Measurements from ENCODE around the gene IQSEC2. TPM values are rescaled to one million over a fixed set of nuclear protein-coding genes. Genes with fewer than 3 reads are reported as not detected.

IQSEC2 gene
- total and polyA plus RNA-seq, 7 donors = 8.2 to 63.8 (median 41.5) TPM

- DNase-seq (peak in 1 of 2 donors; percentile 24), ATAC-seq (peak in 2 of 4 donors; percentile 38 to 64)
- Histone ChIP-seq H3K27ac (no peak overlapping the region), H3K36me3 (ENCODE audit: insufficient read depth in 1 of 2, low read depth in 1 of 2) (no peaks in the 10 kb centered on the region), H3K9me3 (no peaks in the 10 kb centered on the region), H3K4me1 (no peaks in the 10 kb centered on the region), H3K27me3 (ENCODE audit: insufficient read depth in 3 of 3, low read length in 2 of 3) (peaks cover 0 to 68% (median 0%) of the 10 kb centered on the region in 3 donors), H3K4me3 (peak overlapping the region; percentile 68)
- TF ChIP-seq CTCF (IDR thresholded peaks at IDR 0.05) = no peak
- 3 to 6% (median 6%) methylated on average over 12 to 32 of the region's 32 CpGs for WGBS, 3 donors
- intact Hi-C loops (cut with DNase I) = loop anchor here in 1 of 2 donors (10.0 kb wide), 1 partner anchor 115 kb away; the partner anchor contains the start of gene HSD17B10
Measured at GRCh38 chrX:53319614-53320542, 38.5 kb upstream of the IQSEC2 start.

- DNase-seq (no peak), ATAC-seq (no peak)
- 55 to 71% (median 69%) methylated on average over 10 of the region's 10 CpGs for WGBS, 3 donors
- Histone ChIP-seq H3K27ac (no peak overlapping the region), H3K27me3 (ENCODE audit: insufficient read depth in 3 of 3, low read length in 2 of 3) (peaks cover 0 to 60% (median 0%) of the 10 kb centered on the region in 3 donors), H3K4me1 (no peaks in the 10 kb centered on the region), H3K36me3 (ENCODE audit: insufficient read depth in 1 of 2, low read depth in 1 of 2) (no peaks in the 10 kb centered on the region), H3K9me3 (no peaks in the 10 kb centered on the region), H3K4me3 (no peak overlapping the region)
- no peak for TF ChIP-seq CTCF (IDR thresholded peaks at IDR 0.05)
- intact Hi-C loops (cut with DNase I) = loop anchor here in 1 of 2 donors (10.0 kb wide), 1 partner anchor 116 kb away; the partner anchor contains the start of gene HSD17B10
Measured at GRCh38 chrX:53318766-53319353, 37.5 kb upstream of the IQSEC2 start.

- no peaks in the 10 kb centered on the region for H3K4me1 ChIP-seq
- no peak overlapping the region for H3K27ac ChIP-seq
- no peaks in the 10 kb centered on the region for H3K9me3 ChIP-seq
- 5 to 7% (median 6%) methylated on average over 4 to 10 of the region's 10 CpGs for WGBS, 3 donors
- DNase-seq = peak; percentile 67 to 82
- peak; percentile 78 for TF ChIP-seq CTCF (IDR thresholded peaks at IDR 0.05)
- intact Hi-C loops (cut with DNase I) = loop anchor here (2.0 to 10.0 kb wide), 2 partner anchors 117 kb away; partner anchors contain the start of gene HSD17B10 (in 2 of the 2)
- H3K4me3 ChIP-seq = no peak overlapping the region
- H3K27me3 ChIP-seq (ENCODE audit: insufficient read depth in 3 of 3, low read length in 2 of 3) = peaks cover 0 to 48% (median 0%) of the 10 kb centered on the region in 3 donors
- no peaks in the 10 kb centered on the region for H3K36me3 ChIP-seq (ENCODE audit: insufficient read depth in 1 of 2, low read depth in 1 of 2)
- ATAC-seq = peak; percentile 76 to 81 (median 78)
Measured at GRCh38 chrX:53317365-53318069, 36.1 kb upstream of the IQSEC2 start.

GRCh38 chrX:53316860-53317237 lies 35.5 kb upstream of the IQSEC2 start:
- ATAC-seq (no peak), DNase-seq (no peak)
- WGBS, 3 donors = 48 to 64% (median 51%) methylated on average over 6 of the region's 6 CpGs
- intact Hi-C loops (cut with DNase I) = loop anchor here (2.0 to 10.0 kb wide), 2 partner anchors 118 kb away; partner anchors contain the start of gene HSD17B10 (in 2 of the 2)
- Histone ChIP-seq H3K4me1 (no peaks in the 10 kb centered on the region), H3K9me3 (no peaks in the 10 kb centered on the region), H3K4me3 (no peak overlapping the region), H3K27ac (no peak overlapping the region), H3K27me3 (ENCODE audit: insufficient read depth in 3 of 3, low read length in 2 of 3) (peaks cover 0 to 42% (median 0%) of the 10 kb centered on the region in 3 donors), H3K36me3 (ENCODE audit: insufficient read depth in 1 of 2, low read depth in 1 of 2) (no peaks in the 10 kb centered on the region)
- TF ChIP-seq CTCF (IDR thresholded peaks at IDR 0.05) = no peak

Data from psoas muscle (tissue), 8 donors.